K562 (cell line): ENCODE results near the gene NALCN.

Source experiments
- CBX5 ChIP-seq: IDR thresholded peaks from 2 replicates; pipeline ENCODE4 v1.6.1; 2014; ENCODE audit warnings: low read depth, borderline replicate concordance
- CTCF ChIP-seq, 3 experiments: IDR thresholded peaks in 2 of 3; conservative IDR thresholded peaks in 1 of 3; 2 replicates each; pipeline ENCODE4 v1.5.1; 2011 to 2012; ENCODE audit warnings: low read length in 3 of 3, mild to moderate bottlenecking in 3 of 3, control low read depth in 2 of 3, improper control_type of control experiment in 1 of 3, inconsistent platforms in 1 of 3, low read depth in 1 of 3, mixed read lengths in 1 of 3, moderate library complexity in 1 of 3; ENCODE audit not compliant: insufficient read depth in 2 of 3
- ETV6 ChIP-seq, 3 experiments: fragments of 150-350 bp in 1 of 3; sonication (generic) in 1 of 3; formaldehyde crosslinking in 1 of 3; IDR thresholded peaks; 2 replicates each; pipeline versions ENCODE4 v1.6.1 to v1.8.0; 2014 to 2022; ENCODE audit warnings: borderline replicate concordance in 2 of 3, low read depth in 2 of 3, antibody characterized with exemption in 1 of 3, low read length in 1 of 3, mild to moderate bottlenecking in 1 of 3, missing genetic modification reagents in 1 of 3
- HMGXB4 ChIP-seq: sonication (generic); formaldehyde crosslinking; IDR thresholded peaks from 2 replicates; pipeline ENCODE4 v1.8.1; 2023; ENCODE audit warnings: mild to moderate bottlenecking, missing genetic modification reagents
- LEF1 ChIP-seq: fragments of 450-650 bp; IDR thresholded peaks from 2 replicates; pipeline ENCODE4 v1.6.1; 2016; ENCODE audit warnings: mild to moderate bottlenecking
- MAFF ChIP-seq: IDR thresholded peaks from 2 replicates; pipeline ENCODE4 v1.6.1; 2012; ENCODE audit warnings: low read length, improper control_type of control experiment
- SMC3 ChIP-seq: conservative IDR thresholded peaks from 2 replicates; pipeline ENCODE4 v1.6.1; 2011; ENCODE audit warnings: low read depth, low read length, improper control_type of control experiment; ENCODE audit not compliant: insufficient read depth
- TAF1 ChIP-seq: IDR thresholded peaks from 2 replicates; pipeline ENCODE4 v1.6.1; 2011; ENCODE audit warnings: mild to moderate bottlenecking, low read length, moderate library complexity; ENCODE audit not compliant: insufficient read depth, control insufficient read depth, severe bottlenecking; ENCODE audit errors: extremely low read depth
- TFAP4 ChIP-seq: sonication (generic); formaldehyde crosslinking; IDR thresholded peaks from 2 replicates; pipeline ENCODE4 v1.8.0; 2022; ENCODE audit warnings: missing genetic modification reagents, mild to moderate bottlenecking, moderate library complexity, borderline replicate concordance
- YY1 ChIP-seq, 3 experiments: IDR thresholded peaks; 2 replicates each; pipeline ENCODE4 v1.6.1; 2011; ENCODE audit warnings: low read length in 2 of 3, mild to moderate bottlenecking in 2 of 3, moderate library complexity in 2 of 3, borderline replicate concordance in 1 of 3, control low read depth in 1 of 3, low read depth in 1 of 3; ENCODE audit not compliant: insufficient read depth in 3 of 3, insufficient replicate concordance in 2 of 3, control insufficient read depth in 1 of 3, insufficient read length in 1 of 3; ENCODE audit errors: extremely low read depth in 1 of 3
- ZBTB49 ChIP-seq: sonication (generic); formaldehyde crosslinking; IDR thresholded peaks from 2 replicates; pipeline ENCODE4 v1.8.0; 2022; ENCODE audit warnings: missing genetic modification reagents, mild to moderate bottlenecking, borderline replicate concordance
- ZNF212 ChIP-seq: fragments of 450-650 bp; formaldehyde crosslinking; IDR thresholded peaks from 2 replicates; pipeline ENCODE4 v1.4.0; 2020; ENCODE audit warnings: mild to moderate bottlenecking
- ZNF274 ChIP-seq: IDR thresholded peaks from 2 replicates; pipeline ENCODE4 v1.6.1; 2011; ENCODE audit warnings: low read depth, mild to moderate bottlenecking, low read length, moderate library complexity, borderline replicate concordance

GRCh38 chr13:101393140-101393539 is 23.2 kb downstream of the NALCN start:
- TF ChIP-seq LEF1 (no peak), ZNF274 (no peak), TAF1 (no peak), CTCF (IDR thresholded peaks at IDR 0.05 in 2 of 3, conservative IDR thresholded peaks at IDR 0.05 in 1 of 3; ENCODE audit: insufficient read depth in 2 of 3, low read depth in 1 of 3, low read length in 3 of 3) (no peak), ETV6 (IDR thresholded peaks at IDR 0.05; ENCODE audit: borderline replicate concordance in 1 of 2, low read depth in 2 of 2, low read length in 1 of 2) (no peak), ETV6 (CRISPR knock-in tag; IDR thresholded peaks at IDR 0.05; ENCODE audit: borderline replicate concordance) (no peak), YY1 (IDR thresholded peaks at IDR 0.05; ENCODE audit: borderline replicate concordance in 1 of 3, control insufficient read depth in 1 of 3, extremely low read depth in 1 of 3, insufficient read depth in 3 of 3, insufficient read length in 1 of 3, insufficient replicate concordance in 2 of 3, low read depth in 1 of 3, low read length in 2 of 3) (no peak), ZNF212 (CRISPR knock-in tag) (no peak), HMGXB4 (CRISPR knock-in tag) (no peak), ZBTB49 (no peak), TFAP4 (no peak), CBX5 (no peak), MAFF (no peak), SMC3 (no peak)
